Neuron (in vitro differentiated cells): ENCODE measurements around the gene CYFIP2.

Experiments
- H2AFZ ChIP-seq: one replicate; pipeline ENCODE4 v1.6.1; 2013; ENCODE audit warnings: low read depth, mild to moderate bottlenecking, inconsistent platforms, low read length, moderate library complexity
- H3K27me3 ChIP-seq: one replicate; pipeline ENCODE4 v1.6.1; 2013; ENCODE audit warnings: low read length; ENCODE audit not compliant: insufficient read depth
- H3K36me3 ChIP-seq: one replicate; pipeline ENCODE4 v1.6.1; 2013; ENCODE audit warnings: low read length; ENCODE audit not compliant: insufficient read depth
- H3K4me1 ChIP-seq: one replicate; pipeline ENCODE4 v1.6.1; 2013; ENCODE audit warnings: low read length; ENCODE audit not compliant: insufficient read depth
- H3K4me3 ChIP-seq: 2 replicates; pipeline ENCODE4 v1.5.1; 2013; ENCODE audit warnings: mild to moderate bottlenecking, low read length, moderate library complexity
- H3K9me3 ChIP-seq: one replicate; pipeline ENCODE4 v1.6.1; 2013; ENCODE audit warnings: low read length

Gene CYFIP2

DNA sequence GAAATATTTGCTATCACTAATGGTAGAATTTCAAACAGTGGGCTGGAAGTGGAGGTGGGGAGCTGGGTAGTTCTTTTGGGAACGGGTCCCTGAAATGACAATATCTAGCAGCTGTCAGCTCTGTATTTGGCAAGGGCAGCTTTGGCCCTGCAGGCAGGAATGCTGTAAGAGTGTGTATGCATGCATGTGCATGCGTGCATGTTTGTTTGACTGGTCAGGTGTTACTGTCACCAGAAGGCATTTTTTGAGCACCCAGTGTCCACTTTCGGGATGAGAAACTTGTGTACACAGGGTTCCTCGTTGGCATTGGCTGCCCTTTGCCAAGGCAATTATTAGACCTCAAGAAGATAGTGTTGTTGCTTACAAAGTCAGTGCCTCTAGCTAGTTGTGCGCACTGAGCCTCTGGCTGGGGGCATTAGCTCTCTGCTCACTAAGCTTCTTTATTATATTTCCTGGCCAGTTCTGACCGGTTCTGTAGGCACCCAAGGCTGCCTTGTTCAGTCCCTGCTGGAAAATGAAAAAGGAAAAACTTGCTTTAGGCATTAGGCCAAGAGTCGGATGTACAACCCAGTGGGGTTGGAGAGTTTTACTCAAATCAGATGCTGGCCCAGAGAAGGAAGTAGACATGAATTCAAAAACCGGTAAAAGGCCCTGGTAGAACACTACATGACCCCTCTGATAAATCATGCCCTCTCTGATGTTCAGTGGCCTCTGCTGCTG is 2.0 kb downstream of the CYFIP2 start:
- H3K4me3 ChIP-seq, result peak overlapping the region; percentile 67
- H3K27me3 ChIP-seq, result no peaks in the 10 kb centered on the region
- peaks cover 28% of the 10 kb centered on the region for H3K4me1 ChIP-seq
- no peak overlapping the region for H2AFZ ChIP-seq
- peaks cover 11% of the 10 kb centered on the region for H3K36me3 ChIP-seq
- H3K9me3 ChIP-seq, result no peaks in the 10 kb centered on the region

DNA sequence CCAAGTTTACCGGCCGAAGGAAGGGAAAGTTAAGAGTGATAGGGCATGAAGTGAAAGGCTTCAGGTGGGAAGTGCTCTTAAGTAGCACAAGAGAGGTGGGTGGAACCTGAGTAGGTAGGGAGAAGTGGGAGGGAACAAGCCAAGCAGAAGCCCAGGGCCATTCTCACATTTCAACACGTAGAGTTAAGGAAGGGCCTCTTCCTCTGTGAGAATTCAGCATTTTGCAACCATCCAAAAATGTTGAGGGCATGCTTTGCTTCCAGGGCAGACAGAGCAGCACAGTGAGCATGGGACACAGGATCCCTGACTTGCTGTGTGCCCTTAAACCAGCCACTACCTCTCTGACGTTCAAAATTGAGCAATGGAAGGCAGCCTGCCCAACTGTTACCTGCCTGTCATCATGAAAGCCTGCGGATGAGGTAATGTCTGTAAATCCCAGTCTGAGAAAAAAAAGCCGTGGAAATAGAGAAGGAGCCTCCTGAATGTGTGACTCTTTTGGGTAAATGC is 3.3 kb downstream of the CYFIP2 start:
- peaks cover 28% of the 10 kb centered on the region for H3K4me1 ChIP-seq
- H3K4me3 ChIP-seq, result no peak overlapping the region
- H3K27me3 ChIP-seq, result no peaks in the 10 kb centered on the region
- H3K9me3 ChIP-seq, result no peaks in the 10 kb centered on the region
- peaks cover 11% of the 10 kb centered on the region for H3K36me3 ChIP-seq
- H2AFZ ChIP-seq, result no peak overlapping the region

DNA sequence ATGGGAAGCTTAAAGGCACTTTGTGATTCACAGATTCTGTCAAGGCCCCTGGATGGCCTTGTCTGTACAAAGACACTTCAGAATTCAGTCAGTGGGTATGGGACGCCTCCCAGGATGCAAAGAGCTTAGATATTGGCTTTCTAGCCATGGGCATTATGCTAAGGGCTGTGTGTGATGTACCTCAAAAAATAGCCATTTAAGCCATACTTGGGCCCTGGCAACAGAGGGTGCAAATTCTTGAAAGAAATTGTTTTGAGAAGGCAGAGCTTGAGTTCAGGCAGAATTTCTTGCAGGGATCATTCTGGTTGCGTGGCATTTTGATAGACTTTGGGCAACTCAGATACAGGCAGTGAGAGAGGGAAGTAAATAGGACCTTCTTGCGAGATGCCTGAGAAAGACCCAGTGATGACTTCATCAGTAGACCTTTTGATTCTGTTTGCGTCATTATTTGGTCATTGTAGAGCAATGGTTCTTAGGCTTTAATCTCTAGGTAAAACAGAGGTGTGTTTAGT is 3.9 kb downstream of the CYFIP2 start:
- Histone ChIP-seq H3K4me1 (peaks cover 28% of the 10 kb centered on the region), H3K27me3 (no peaks in the 10 kb centered on the region), H2AFZ (no peak overlapping the region), H3K36me3 (peaks cover 11% of the 10 kb centered on the region), H3K9me3 (peaks cover 3% of the 10 kb centered on the region), H3K4me3 (no peak overlapping the region)

DNA sequence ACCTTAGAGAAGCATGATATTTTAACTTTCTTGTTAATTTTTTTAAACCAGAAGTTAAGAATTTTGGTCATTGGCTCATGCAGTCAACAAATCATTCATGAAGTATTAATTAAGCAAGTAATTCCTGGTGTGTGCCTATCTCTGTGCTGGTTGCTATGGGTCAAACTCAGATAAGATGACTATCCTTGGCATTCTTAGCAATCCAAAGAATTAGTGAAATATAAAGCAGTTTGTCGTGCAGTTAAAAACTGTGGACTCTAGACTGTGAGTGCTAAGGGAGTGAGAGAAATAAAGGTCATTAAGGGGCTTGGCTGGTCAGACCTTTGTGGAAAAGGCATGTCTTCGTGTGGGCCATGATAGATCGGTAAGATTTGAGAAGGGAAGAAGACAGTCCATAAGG is 4.8 kb downstream of the CYFIP2 start:
- Histone ChIP-seq H3K4me3 (no peak overlapping the region), H3K9me3 (peaks cover 3% of the 10 kb centered on the region), H3K27me3 (no peaks in the 10 kb centered on the region), H3K4me1 (peaks cover 24% of the 10 kb centered on the region), H2AFZ (no peak overlapping the region), H3K36me3 (peaks cover 11% of the 10 kb centered on the region)

DNA sequence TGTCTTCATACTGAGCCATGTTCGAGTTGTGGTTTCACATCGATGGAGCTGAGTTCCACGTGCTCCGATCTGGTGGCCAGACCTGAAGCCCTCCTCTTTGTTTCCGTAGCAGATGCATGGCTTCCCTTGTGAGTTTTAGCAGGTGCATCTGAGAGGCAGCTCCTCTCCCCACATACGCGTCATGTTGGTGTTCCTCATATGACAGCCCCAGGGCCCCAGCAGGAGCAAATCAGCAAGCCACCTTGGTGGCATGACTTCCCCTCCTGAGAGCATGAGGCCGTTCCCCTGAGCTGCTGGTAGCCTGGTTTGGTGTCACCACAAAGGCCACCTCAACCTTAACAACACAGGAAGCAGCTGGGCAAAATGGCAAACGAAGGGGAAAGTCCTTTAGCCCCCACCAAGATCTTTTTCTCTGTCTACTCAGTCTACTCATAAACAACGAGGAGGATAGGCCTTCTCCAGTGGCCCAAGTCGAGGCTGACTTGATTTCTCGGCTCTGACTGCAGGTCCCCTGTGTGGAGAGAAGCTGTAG is 5.9 kb downstream of the CYFIP2 start:
- Histone ChIP-seq H3K36me3 (peaks cover 11% of the 10 kb centered on the region), H3K4me3 (no peak overlapping the region), H2AFZ (no peak overlapping the region), H3K4me1 (peaks cover 22% of the 10 kb centered on the region), H3K9me3 (peaks cover 3% of the 10 kb centered on the region), H3K27me3 (no peaks in the 10 kb centered on the region)

DNA sequence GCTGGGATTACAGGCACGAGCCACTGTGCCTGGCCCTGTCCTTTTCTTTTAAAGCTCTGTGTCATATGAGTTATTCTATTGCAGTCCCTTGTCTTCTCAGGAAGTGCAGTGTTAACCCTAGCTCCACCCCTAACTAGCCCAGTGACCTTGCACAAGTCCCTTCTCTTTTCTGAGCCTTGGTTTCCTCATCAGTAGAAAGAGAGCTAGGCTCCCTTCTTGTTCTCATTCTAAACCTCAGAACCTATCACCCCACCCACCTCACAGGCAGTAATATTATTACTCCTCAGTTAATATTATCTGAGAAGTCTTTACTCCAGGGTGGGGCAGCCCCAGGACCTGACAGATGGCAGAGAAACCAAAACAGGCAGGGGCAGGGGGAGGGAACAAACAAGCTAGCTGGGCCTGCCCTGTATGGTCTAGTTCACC is 7.2 kb downstream of the CYFIP2 start:
- peaks cover 8% of the 10 kb centered on the region for H3K4me1 ChIP-seq
- H2AFZ ChIP-seq, result no peak overlapping the region
- peaks cover 11% of the 10 kb centered on the region for H3K36me3 ChIP-seq
- no peaks in the 10 kb centered on the region for H3K27me3 ChIP-seq
- H3K4me3 ChIP-seq, result no peak overlapping the region
- peaks cover 3% of the 10 kb centered on the region for H3K9me3 ChIP-seq

DNA sequence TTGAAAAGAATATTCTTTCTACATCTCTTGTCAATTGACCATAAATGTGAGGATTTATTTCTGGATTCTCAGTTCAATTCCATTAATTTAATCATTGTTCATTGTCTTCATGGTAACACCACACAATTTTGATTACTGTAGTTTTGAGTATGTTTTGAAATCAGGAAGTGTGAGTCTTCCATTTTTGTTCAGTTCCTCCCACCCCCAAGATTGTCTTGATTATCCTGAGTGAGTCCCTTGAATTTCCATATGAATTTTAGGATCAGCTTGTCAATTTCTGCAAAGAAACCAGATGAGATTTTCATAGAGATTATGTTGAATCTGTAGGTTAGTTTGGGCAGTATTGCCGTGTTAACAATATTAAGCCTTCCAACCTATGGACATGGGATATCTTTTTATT is 9.5 kb downstream of the CYFIP2 start:
- H3K4me3 ChIP-seq, result no peak overlapping the region
- H3K27me3 ChIP-seq, result no peaks in the 10 kb centered on the region
- H3K36me3 ChIP-seq, result peaks cover 6% of the 10 kb centered on the region
- no peaks in the 10 kb centered on the region for H3K4me1 ChIP-seq
- no peak overlapping the region for H2AFZ ChIP-seq
- peaks cover 3% of the 10 kb centered on the region for H3K9me3 ChIP-seq

DNA sequence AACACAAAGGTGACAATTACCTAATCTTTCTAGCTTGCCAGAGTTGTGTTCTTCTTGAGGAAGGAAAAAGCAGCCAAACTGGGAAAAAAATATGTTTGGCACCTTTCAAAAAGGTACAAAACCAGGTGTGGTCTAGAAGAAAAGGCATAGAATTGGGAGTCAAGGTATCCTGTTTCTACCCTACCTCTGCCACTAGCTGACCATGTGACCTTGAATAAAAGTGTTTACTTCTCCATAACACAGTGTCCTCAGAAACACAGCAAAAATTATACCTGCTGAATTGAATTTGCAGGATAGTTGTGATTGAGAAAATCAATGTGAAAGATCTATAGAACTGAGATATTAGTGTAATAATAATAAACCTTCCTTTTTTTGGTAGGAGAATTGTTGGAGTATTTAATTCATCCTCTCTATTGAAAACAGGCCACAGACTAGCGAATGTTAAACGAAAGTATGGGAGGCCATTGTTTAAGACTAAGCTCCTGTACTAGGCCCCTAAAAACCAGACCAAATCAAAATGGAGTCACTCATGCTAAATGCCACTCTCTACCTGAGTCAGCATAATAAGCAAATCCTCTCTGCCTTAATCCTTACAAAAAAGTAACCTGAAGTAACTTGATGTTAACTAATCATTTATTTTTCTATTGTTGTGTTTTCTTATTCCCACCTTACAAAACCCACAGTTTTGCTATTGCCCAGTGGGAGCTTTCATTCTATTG is 12.6 kb downstream of the CYFIP2 start:
- H3K36me3 ChIP-seq, result no peaks in the 10 kb centered on the region
- H3K27me3 ChIP-seq, result no peaks in the 10 kb centered on the region
- H3K4me3 ChIP-seq, result no peak overlapping the region

DNA sequence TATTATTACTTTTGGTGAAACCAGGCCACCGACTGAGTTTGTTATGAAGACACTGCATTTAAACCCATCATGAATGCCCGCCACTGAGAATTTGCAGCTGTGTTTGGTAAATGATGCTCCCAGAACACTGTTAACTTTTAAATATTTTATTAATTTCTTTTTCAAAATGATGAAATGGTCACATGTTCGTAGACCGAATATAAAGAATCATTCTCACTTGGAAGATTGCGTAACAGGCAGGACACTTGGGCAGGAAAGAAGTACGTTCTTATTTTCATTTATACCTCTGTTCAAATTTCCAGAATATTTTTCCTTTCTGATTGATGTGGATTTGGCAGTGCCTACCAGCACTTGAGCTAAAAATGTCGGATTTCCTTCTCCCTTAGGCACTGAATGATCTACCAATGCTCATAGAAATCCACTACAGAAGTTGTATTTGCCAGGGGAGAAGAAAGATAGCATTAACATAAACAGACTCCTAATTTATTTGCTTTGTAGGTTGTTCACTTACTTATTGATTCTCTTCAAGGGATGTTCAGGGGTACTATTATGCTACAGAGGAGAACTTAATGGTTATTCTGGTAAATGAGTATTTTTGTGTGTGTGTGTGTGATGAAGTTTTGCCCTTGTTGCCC is 13.8 kb downstream of the CYFIP2 start:
- no peak overlapping the region for H2AFZ ChIP-seq
- H3K4me1 ChIP-seq, result no peaks in the 10 kb centered on the region
- H3K27me3 ChIP-seq, result no peaks in the 10 kb centered on the region
- no peaks in the 10 kb centered on the region for H3K36me3 ChIP-seq
- no peak overlapping the region for H3K4me3 ChIP-seq
- H3K9me3 ChIP-seq, result no peaks in the 10 kb centered on the region

More for the DNA sequence above, 12.6 kb downstream of the CYFIP2 start:
- Histone ChIP-seq H3K9me3 (peaks cover 3% of the 10 kb centered on the region), H2AFZ (no peak overlapping the region), H3K4me1 (no peaks in the 10 kb centered on the region)

DNA sequence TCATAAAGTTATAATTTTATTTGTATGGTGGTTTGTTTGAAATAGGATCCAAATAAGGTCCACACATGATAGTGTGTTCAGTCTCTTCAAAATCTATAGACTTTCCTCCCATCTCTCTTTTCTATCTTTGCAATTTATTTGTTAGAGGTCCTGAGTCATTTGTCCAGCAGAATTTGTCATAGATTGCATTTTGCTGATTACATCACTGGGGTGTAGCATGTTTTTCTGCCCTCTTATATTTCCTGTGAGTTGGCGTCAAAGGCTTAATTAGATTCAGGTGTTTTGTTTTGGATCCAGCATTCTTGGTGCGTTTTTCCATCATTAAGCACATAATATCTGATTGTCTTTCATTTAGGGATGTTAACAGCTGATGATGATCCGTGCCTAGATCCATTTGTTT is 15.0 kb downstream of the CYFIP2 start:
- Histone ChIP-seq H3K4me3 (no peak overlapping the region), H3K9me3 (no peaks in the 10 kb centered on the region), H2AFZ (no peak overlapping the region), H3K27me3 (no peaks in the 10 kb centered on the region), H3K4me1 (no peaks in the 10 kb centered on the region), H3K36me3 (peaks cover 9% of the 10 kb centered on the region)

DNA sequence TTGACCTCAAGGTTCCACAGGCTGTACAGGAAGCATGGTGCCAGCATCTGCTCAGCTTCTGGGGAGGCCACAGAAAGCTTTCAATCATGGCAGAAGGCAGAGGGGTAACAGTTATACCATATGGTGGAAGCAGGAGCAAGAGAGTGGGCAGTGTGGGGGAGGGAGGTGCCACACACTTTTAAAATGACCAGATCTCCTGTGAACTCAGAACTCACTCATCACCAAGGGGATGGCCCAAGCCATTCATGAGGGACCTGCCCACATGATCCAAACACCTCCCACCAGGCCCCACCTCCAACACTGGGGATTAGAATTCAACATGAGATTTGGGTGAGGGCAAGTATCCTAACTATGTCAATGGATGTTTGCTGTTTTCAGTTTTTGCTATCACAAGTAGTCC is 16.2 kb downstream of the CYFIP2 start:
- Histone ChIP-seq H3K4me1 (no peaks in the 10 kb centered on the region), H3K27me3 (no peaks in the 10 kb centered on the region), H2AFZ (no peak overlapping the region), H3K4me3 (no peak overlapping the region), H3K9me3 (no peaks in the 10 kb centered on the region), H3K36me3 (peaks cover 16% of the 10 kb centered on the region)

DNA sequence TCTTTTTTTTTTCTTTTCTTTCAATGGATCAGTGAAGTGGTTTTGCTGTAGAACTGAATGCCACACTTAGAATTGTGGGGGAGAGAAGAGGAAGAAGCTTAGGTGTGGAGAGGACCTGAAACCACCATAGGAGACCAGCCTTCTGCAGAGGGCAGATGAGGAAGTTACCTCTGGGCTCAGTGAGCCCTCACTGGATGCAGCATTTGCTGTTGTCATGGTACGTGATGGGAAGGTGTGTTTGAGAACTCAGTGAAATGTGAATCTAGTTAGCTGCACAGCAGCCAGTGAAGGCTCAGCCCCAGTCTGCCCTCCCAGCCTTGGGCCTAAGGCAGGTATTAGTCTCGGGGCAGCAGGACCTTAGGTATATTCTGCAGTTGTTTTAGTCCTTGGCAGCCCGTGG is 17.5 kb downstream of the CYFIP2 start:
- no peak overlapping the region for H2AFZ ChIP-seq
- no peak overlapping the region for H3K4me3 ChIP-seq
- H3K9me3 ChIP-seq, result no peaks in the 10 kb centered on the region
- H3K36me3 ChIP-seq, result peaks cover 29% of the 10 kb centered on the region
- no peaks in the 10 kb centered on the region for H3K27me3 ChIP-seq
- H3K4me1 ChIP-seq, result no peaks in the 10 kb centered on the region
